Stomach (tissue), 4 donors: ENCODE data around the gene NAGS.
"Not testable (repeated sequence)": the region's sequence is repeated elsewhere in the genome, so short reads cannot be mapped to it uniquely, and the experiment has no call there.

Source experiments
- POLR2A ChIP-seq, 4 donors: fragments of 450-650 bp; IDR thresholded peaks; one replicate each; pipeline ENCODE4 v1.6.1; 2016; ENCODE audit warnings: antibody characterized with exemption in 4 of 4, control low read depth in 2 of 4, mild to moderate bottlenecking in 1 of 4, moderate library complexity in 1 of 4
- TF ChIP-seq, protein P1 (sequence below), 7 experiments: fragments of 450-650 bp in 4 of 7; fragments of 200-600 bp in 3 of 7; sonication (generic) in 3 of 7; IDR thresholded peaks; one replicate each; pipeline ENCODE4 v1.5.1; 2016 to 2019; ENCODE audit warnings: antibody characterized with exemption in 7 of 7, control low read depth in 2 of 7, mild to moderate bottlenecking in 1 of 7

DNA sequence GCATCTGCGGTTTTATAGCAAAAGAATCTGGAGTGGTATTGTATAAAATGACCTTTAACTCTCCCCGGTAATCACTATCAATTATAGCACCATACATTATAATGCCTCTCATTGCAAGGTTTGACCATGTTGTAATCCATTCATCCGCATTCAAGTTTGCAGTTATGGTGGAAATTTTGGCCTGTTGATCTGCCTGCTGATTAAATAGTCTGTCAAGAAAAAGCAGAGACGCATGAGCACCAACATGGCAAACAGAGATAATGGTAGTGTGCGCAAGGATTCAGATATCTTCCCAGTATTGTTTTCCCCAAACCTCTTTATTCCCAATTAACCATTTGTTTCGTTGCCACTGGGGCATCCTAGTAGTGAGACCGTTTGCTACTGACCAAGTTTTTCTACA lies 16.8 kb downstream of the NAGS start:
- TF ChIP-seq, protein P1, sequence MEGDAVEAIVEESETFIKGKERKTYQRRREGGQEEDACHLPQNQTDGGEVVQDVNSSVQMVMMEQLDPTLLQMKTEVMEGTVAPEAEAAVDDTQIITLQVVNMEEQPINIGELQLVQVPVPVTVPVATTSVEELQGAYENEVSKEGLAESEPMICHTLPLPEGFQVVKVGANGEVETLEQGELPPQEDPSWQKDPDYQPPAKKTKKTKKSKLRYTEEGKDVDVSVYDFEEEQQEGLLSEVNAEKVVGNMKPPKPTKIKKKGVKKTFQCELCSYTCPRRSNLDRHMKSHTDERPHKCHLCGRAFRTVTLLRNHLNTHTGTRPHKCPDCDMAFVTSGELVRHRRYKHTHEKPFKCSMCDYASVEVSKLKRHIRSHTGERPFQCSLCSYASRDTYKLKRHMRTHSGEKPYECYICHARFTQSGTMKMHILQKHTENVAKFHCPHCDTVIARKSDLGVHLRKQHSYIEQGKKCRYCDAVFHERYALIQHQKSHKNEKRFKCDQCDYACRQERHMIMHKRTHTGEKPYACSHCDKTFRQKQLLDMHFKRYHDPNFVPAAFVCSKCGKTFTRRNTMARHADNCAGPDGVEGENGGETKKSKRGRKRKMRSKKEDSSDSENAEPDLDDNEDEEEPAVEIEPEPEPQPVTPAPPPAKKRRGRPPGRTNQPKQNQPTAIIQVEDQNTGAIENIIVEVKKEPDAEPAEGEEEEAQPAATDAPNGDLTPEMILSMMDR (IDR thresholded peaks at IDR 0.05) = not testable (repeated sequence)
- not testable (repeated sequence) for TF ChIP-seq POLR2A (IDR thresholded peaks at IDR 0.05)
